ENCODE measurements around the gene CARS2.

CARS2 gene

DNA sequence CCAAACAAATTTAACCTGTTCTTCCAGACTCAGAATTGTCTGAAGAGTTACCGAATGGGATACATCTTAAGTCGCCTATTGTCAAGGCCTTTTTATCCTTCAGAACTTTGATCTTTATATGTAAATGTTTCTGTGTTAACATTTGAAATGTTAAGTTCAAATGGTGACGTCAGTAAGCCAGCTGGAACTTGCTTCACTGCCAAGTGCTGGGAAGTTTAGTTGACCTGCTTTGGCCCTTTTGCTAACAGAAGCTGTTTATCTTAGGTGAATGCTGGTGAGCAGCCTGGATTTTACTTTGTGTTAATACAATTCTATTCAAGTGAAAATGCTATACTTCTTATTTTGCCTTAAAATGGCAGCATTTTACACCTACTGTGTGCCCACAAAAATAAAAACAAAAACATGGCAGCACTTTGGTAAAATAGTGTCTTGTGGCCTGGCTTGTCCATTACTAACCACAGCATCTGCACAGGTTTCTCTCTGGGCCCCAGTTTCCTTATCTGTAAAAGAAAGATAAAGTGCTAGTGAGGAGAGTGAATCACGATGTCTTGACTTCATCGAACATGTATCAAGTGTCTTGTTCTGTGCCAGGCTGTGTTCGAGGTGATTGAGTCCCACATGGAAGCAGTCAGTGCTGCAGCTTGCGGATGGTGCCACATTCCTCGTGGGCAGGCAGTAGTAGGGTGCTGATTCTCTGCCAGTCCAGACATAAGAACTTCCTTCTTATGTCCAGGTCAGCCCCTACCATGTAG, 88.4 kb downstream of the CARS2 start:
- TF ChIP-seq, protein P1, sequence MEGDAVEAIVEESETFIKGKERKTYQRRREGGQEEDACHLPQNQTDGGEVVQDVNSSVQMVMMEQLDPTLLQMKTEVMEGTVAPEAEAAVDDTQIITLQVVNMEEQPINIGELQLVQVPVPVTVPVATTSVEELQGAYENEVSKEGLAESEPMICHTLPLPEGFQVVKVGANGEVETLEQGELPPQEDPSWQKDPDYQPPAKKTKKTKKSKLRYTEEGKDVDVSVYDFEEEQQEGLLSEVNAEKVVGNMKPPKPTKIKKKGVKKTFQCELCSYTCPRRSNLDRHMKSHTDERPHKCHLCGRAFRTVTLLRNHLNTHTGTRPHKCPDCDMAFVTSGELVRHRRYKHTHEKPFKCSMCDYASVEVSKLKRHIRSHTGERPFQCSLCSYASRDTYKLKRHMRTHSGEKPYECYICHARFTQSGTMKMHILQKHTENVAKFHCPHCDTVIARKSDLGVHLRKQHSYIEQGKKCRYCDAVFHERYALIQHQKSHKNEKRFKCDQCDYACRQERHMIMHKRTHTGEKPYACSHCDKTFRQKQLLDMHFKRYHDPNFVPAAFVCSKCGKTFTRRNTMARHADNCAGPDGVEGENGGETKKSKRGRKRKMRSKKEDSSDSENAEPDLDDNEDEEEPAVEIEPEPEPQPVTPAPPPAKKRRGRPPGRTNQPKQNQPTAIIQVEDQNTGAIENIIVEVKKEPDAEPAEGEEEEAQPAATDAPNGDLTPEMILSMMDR (IDR thresholded peaks at IDR 0.05; ENCODE audit: low read depth, low read length) = no peak
- TF ChIP-seq POLR2A (IDR thresholded peaks at IDR 0.05; ENCODE audit: extremely low read depth, insufficient read length) (no peak), MYC (IDR thresholded peaks at IDR 0.05; ENCODE audit: low read depth, low read length) (no peak)
- TF ChIP-seq, protein P2, sequence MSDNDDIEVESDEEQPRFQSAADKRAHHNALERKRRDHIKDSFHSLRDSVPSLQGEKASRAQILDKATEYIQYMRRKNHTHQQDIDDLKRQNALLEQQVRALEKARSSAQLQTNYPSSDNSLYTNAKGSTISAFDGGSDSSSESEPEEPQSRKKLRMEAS (IDR thresholded peaks at IDR 0.05; ENCODE audit: low read depth, low read length) = no peak
- DNase-seq (ENCODE audit: low read depth) = no peak
- H3K4me3 ChIP-seq (ENCODE audit: low read depth, low read length) = peak overlapping the region; percentile 81

DNA sequence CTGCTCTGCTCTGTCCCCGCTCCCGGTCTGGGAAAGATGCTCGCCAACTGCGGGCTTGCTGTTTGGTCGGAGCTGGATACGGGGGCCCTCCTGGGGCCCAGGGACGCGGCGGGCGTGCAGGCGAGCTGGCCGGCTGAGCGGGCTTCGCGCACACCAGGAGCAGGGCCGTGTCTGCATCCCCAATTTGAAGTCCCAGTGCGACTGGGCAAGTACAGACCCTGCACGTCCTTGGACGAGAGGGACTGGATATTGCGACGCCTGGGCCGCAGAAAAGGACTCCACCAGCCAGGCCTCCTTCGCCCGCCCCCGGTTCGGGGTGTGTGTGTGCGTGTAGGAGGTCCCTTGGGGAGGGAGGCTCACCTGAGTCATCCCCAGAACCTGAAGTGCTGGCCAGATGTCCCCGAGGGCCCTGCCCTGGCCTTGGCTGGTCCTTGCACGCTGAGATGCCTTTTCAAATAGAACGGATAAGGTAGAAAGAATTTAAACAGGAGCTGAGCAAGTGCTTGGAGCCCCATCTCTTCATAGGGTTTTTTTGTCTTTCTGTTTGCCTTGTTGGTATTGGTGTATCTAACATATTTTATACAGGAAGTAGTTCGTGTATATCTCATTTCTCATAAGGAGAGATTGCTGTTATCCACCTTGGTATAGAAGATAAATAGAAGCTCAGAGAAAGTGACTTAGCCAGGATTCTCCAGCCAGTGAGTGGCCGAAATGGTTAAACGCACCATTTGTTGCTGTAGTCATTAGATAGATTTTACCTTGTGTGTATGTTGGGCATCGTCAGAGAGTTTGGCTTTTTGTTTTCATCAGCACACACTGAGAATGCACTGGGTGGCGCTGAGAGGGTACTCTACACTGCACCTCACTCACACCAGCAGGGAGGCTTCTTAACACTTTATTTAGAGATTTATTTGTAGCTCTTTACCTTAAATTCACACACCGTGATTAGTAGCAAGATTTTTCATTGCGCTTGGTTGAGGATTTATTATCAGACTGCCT, 89.5 kb downstream of the CARS2 start:
- peak overlapping the region; percentile 81 for H3K4me3 ChIP-seq (ENCODE audit: low read depth, low read length)
- DNase-seq (ENCODE audit: low read depth) = peak; percentile 62
- TF ChIP-seq POLR2A (IDR thresholded peaks at IDR 0.05; ENCODE audit: extremely low read depth, insufficient read length) = no peak
- TF ChIP-seq, protein P2 (IDR thresholded peaks at IDR 0.05; ENCODE audit: low read depth, low read length) = no peak
- TF ChIP-seq MYC (IDR thresholded peaks at IDR 0.05; ENCODE audit: low read depth, low read length) = no peak
- TF ChIP-seq, protein P1 (IDR thresholded peaks at IDR 0.05; ENCODE audit: low read depth, low read length) = peak; percentile 9

DNA sequence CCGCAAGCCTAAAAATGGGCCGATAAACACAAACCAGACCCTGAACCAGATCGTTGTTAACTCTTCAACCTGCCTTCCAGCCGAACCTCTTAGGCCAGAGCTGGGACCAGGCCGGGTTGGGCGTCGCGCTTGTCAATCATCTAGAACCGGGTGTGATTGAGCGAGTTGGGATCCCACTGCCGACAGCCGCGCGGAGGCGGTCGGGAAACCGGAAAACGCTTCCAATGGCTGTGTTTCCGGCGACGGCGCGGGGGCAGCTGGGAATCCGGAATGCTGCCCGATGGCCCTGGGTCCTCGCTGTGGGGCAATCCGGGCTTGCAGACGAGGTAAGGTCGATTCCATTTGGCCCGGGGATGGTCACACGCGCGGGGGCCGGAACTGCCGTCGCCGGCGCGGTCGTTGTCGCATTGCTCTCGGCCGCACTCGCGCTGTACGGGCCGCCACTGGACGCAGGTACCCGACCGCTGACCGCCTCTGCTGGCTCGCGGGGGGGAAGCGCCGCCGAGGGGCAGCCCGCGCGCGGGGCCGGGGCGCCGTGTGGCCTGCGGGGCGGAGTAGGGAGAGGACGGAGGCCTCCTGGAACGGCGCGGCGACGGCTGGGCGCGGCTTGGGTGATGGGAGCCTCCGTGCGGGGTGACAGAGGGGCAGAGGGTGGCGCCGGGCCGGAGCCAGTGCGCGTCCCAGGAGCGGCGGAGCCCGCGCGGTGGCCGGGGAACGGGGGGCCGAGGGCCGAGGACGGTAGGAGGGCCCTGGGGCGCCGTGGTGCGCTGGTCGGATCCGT, 90.4 kb downstream of the CARS2 start, which contains the start of gene NAXD:
Gene NAXD, plus strand, starts transcription at position 224 of the 781 bp plus-strand sequence. Its CDS starts 57 bp downstream, at position 281.
- peak within 1 kb of the TSS; percentile 81 for H3K4me3 ChIP-seq (ENCODE audit: low read depth, low read length)
- TF ChIP-seq POLR2A (IDR thresholded peaks at IDR 0.05; ENCODE audit: extremely low read depth, insufficient read length) (peak; percentile 68), MYC (IDR thresholded peaks at IDR 0.05; ENCODE audit: low read depth, low read length) (0 out of 2 replicates have a peak, but pooled peaks have one; percentile 61)
- TF ChIP-seq, protein P1 (IDR thresholded peaks at IDR 0.05; ENCODE audit: low read depth, low read length) = no peak
- TF ChIP-seq, protein P2 (IDR thresholded peaks at IDR 0.05; ENCODE audit: low read depth, low read length) = peak; percentile 75
- peak; percentile 97 for DNase-seq (ENCODE audit: low read depth)

DNA sequence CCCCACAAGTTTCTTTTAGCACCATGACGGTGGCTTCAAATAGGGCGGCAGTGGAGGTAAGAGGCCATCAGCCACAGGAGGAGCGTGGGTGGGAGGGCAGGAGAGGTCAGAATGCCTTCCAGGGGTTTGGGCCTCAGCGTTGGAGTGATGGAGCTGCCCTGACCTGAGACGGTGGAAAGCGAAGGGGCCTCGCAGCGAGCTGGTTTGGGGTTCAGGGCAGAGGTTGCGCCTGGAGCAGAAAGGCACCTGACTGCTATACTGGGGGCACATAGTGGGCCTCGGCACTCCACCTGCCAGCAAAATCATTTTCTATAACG, 91.0 kb downstream of the CARS2 start:
- H3K4me3 ChIP-seq (ENCODE audit: low read depth, low read length) = peak overlapping the region; percentile 81
- DNase-seq (ENCODE audit: low read depth) = no peak
- TF ChIP-seq POLR2A (IDR thresholded peaks at IDR 0.05; ENCODE audit: extremely low read depth, insufficient read length) = no peak
- TF ChIP-seq MYC (IDR thresholded peaks at IDR 0.05; ENCODE audit: low read depth, low read length) = no peak
- TF ChIP-seq, protein P1 (IDR thresholded peaks at IDR 0.05; ENCODE audit: low read depth, low read length) = no peak
- TF ChIP-seq, protein P2 (IDR thresholded peaks at IDR 0.05; ENCODE audit: low read depth, low read length) = no peak

DNA sequence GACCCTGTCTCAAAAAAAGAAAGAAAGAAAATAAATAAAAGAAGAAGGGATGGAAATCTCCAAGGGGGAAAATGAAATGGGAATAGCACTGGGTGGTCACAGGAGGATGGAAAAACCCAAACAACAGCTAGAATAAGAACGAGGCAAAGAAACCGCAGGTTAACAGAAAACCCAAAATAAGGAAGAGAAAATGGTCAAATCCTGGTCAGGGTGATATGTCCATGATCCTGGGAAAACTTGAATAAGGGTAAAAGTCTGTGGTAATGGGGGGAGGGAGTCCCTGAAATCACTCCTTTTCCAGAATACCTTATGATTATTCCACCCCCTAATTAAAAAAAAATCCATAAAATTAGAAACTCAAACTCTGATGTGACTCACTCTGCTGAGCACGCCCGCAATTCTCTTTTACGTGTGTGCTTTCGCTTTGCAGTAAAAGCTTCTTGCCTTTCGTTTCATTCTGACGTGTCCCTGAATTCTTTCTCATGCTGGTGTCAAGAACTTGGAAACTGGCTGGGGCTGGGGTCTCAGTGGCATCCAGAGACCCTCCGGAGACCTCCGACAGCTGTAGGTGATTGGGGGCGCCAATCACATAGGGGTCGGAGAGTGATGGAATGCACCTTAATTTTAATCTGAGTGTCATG, 94.8 kb downstream of the CARS2 start:
- TF ChIP-seq, protein P1 (IDR thresholded peaks at IDR 0.05; ENCODE audit: low read depth, low read length) = no peak
- TF ChIP-seq, protein P2 (IDR thresholded peaks at IDR 0.05; ENCODE audit: low read depth, low read length) = no peak
- TF ChIP-seq POLR2A (IDR thresholded peaks at IDR 0.05; ENCODE audit: extremely low read depth, insufficient read length) (no peak), MYC (IDR thresholded peaks at IDR 0.05; ENCODE audit: low read depth, low read length) (no peak)

More for the DNA sequence above, 94.8 kb downstream of the CARS2 start:
- DNase-seq (ENCODE audit: low read depth) = no peak
- no peak overlapping the region for H3K4me3 ChIP-seq (ENCODE audit: low read depth, low read length)
